Stimulated activated CD8-positive, alpha-beta memory T cell treated with anti-CD3 and anti-CD28 coated beads, Interleukin-15, amount 100 ng/mL, for 4 hours (primary cell): ENCODE results near the gene GOLGA6C.
"Not testable (repeated sequence)": the region's sequence is repeated elsewhere in the genome, so short reads cannot be mapped to it uniquely, and the experiment has no call there.

ENCODE experiments used
- DNase-seq, 2 donors: peaks; one replicate each; pipeline ENCODE4 v3.0.0-alpha.2; 2020; ENCODE audit warnings: low read depth in 2 of 2

Gene GOLGA6C

GRCh38 chr15:75258034-75258433, at the start of gene GOLGA6C:
GOLGA6C (plus strand) TSS chr15:75258334; CDS start chr15:75258599, 265 bp downstream.
- DNase-seq = not testable (repeated sequence)

GRCh38 chr15:75208501-75209288, 49.4 kb upstream of the GOLGA6C start:
- DNase-seq = no peak

GRCh38 chr15:75209289-75209676, 48.9 kb upstream of the GOLGA6C start:
- DNase-seq = no peak

GRCh38 chr15:75210811-75211230, 47.3 kb upstream of the GOLGA6C start:
- no peak for DNase-seq

- DNase-seq = no peak
Measured at GRCh38 chr15:75211436-75212199, 46.5 kb upstream of the GOLGA6C start.

- no peak for DNase-seq
Measured at GRCh38 chr15:75212200-75212858, 45.8 kb upstream of the GOLGA6C start.

GRCh38 chr15:75213212-75213767, 44.8 kb upstream of the GOLGA6C start:
- DNase-seq = no peak

- DNase-seq = no peak
Measured at GRCh38 chr15:75213768-75214221, 44.3 kb upstream of the GOLGA6C start.

- DNase-seq = no peak
Measured at GRCh38 chr15:75214293-75215096, 43.6 kb upstream of the GOLGA6C start.

GRCh38 chr15:75215107-75216004, 42.8 kb upstream of the GOLGA6C start:
- no peak for DNase-seq

- no peak for DNase-seq
Measured at GRCh38 chr15:75217012-75217411, 41.1 kb upstream of the GOLGA6C start.

- DNase-seq = not testable (repeated sequence)
Measured at GRCh38 chr15:75217574-75217973, 40.6 kb upstream of the GOLGA6C start.

- not testable (repeated sequence) for DNase-seq
Measured at GRCh38 chr15:75219507-75219929, 38.6 kb upstream of the GOLGA6C start.

GRCh38 chr15:75223688-75224087, 34.4 kb upstream of the GOLGA6C start:
- no peak for DNase-seq

- no peak for DNase-seq
Measured at GRCh38 chr15:75224281-75224680, 33.9 kb upstream of the GOLGA6C start.

- DNase-seq = not testable (repeated sequence)
Measured at GRCh38 chr15:75225102-75225836, 32.9 kb upstream of the GOLGA6C start.

GRCh38 chr15:75225951-75226732, 32.0 kb upstream of the GOLGA6C start:
- no peak for DNase-seq

GRCh38 chr15:75227112-75227511, 31.0 kb upstream of the GOLGA6C start:
- not testable (repeated sequence) for DNase-seq
